HepG2 (cell line): Measurements from ENCODE around the gene RAD17.
"Not testable (repeated sequence)": the region's sequence is repeated elsewhere in the genome, so short reads cannot be mapped to it uniquely, and the experiment has no call there.

Experiments
- CHD2 ChIP-seq: IDR thresholded peaks from 2 replicates; pipeline ENCODE4 v1.6.1; 2011; ENCODE audit warnings: low read depth, low read length, improper control_type of control experiment
- EP300 ChIP-seq, 3 experiments: sonication (generic) in 1 of 3; formaldehyde crosslinking in 1 of 3; IDR thresholded peaks; 2 replicates each; pipeline versions ENCODE4 v1.5.1 to v1.6.1; 2011 to 2020; ENCODE audit warnings: low read depth in 2 of 3, low read length in 2 of 3, borderline replicate concordance in 1 of 3, improper control_type of control experiment in 1 of 3, mild to moderate bottlenecking in 1 of 3, missing genetic modification reagents in 1 of 3, moderate library complexity in 1 of 3
- ZNF747 ChIP-seq: sonication (generic); formaldehyde crosslinking; IDR thresholded peaks from 2 replicates; pipeline ENCODE4 v1.8.1; 2023; ENCODE audit warnings: missing genetic modification reagents, mild to moderate bottlenecking, borderline replicate concordance

DNA sequence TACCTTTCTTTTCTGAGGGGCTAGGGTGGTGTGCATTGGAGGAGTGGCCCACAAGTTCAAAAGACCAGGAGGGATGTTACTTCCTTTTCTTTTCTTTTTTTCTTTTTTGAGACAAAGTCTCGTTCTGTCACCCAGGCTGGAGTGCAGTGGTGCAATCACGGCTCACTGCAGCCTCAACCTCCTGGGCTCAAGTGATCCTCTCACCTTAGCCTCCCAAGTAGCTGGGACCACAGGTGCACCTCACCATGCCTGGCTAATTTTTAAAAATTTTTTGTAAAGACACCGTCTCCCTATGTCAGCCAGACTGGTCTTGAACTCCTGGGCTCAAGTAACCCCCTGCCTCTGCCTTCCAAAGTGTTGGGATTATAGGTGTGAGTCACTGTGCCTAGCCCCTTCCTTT lies 83.9 kb downstream of the RAD17 start:
- not testable (repeated sequence) for TF ChIP-seq ZNF747; CHD2; EP300 (IDR thresholded peaks at IDR 0.05; ENCODE audit: low read depth in 2 of 2, low read length in 2 of 2); EP300 (CRISPR knock-in tag; IDR thresholded peaks at IDR 0.05; ENCODE audit: borderline replicate concordance)
